Liver (tissue), 3 donors: ENCODE data around the gene DARS1.

Experiments used
- ATF3 ChIP-seq: IDR thresholded peaks from 2 replicates; pipeline ENCODE4 v1.6.1; 2016; ENCODE audit warnings: antibody characterized with exemption
- CTCF ChIP-seq: fragments of 150-350 bp; IDR thresholded peaks from 2 replicates; pipeline ENCODE4 v1.5.1; 2017; ENCODE audit warnings: improper control_type of control experiment, low read depth, low read length; ENCODE audit not compliant: missing input control
- FOXA2 ChIP-seq: IDR thresholded peaks from 2 replicates; pipeline ENCODE4 v1.6.1; 2016; ENCODE audit warnings: antibody characterized with exemption
- GABPA ChIP-seq, 2 donors: IDR thresholded peaks in 1 of 2; conservative IDR thresholded peaks in 1 of 2; 2 replicates each; pipeline ENCODE4 v1.6.1; 2016; ENCODE audit warnings: antibody characterized with exemption in 2 of 2, mild to moderate bottlenecking in 1 of 2, moderate library complexity in 1 of 2
- JUND ChIP-seq, 2 donors: IDR thresholded peaks; 2 replicates each; pipeline ENCODE4 v1.6.1; 2016; ENCODE audit warnings: antibody characterized with exemption in 2 of 2
- MAX ChIP-seq: IDR thresholded peaks from 2 replicates; pipeline ENCODE4 v1.6.1; 2016; ENCODE audit warnings: antibody characterized with exemption
- RAD21 ChIP-seq, 2 donors: IDR thresholded peaks; 2 replicates each; pipeline ENCODE4 v1.6.1; 2016; ENCODE audit warnings: antibody characterized with exemption in 2 of 2, mild to moderate bottlenecking in 2 of 2
- REST ChIP-seq: IDR thresholded peaks from 2 replicates; pipeline ENCODE4 v1.6.1; 2016; ENCODE audit warnings: antibody characterized with exemption, mild to moderate bottlenecking
- TAF1 ChIP-seq: conservative IDR thresholded peaks from 2 replicates; pipeline ENCODE4 v1.6.1; 2016; ENCODE audit warnings: antibody characterized with exemption, mild to moderate bottlenecking
- YY1 ChIP-seq: IDR thresholded peaks from 2 replicates; pipeline ENCODE4 v1.6.1; 2016; ENCODE audit warnings: antibody characterized with exemption, mild to moderate bottlenecking
- donor health status: healthy.
- donor health status: healthy.

- TF ChIP-seq CTCF (no peak), YY1 (no peak), REST (no peak), RAD21 (IDR thresholded peaks at IDR 0.05) (no peak), TAF1 (no peak), JUND (IDR thresholded peaks at IDR 0.05) (no peak), ATF3 (no peak), GABPA (IDR thresholded peaks at IDR 0.05 in 1 of 2, conservative IDR thresholded peaks at IDR 0.05 in 1 of 2) (no peak), FOXA2 (no peak), MAX (no peak)
Measured at GRCh38 chr2:135894930-135895329, 90.5 kb downstream of the DARS1 start.
